NB4 (cell line): Measurements from ENCODE around the gene TNFAIP8L3.

ENCODE experiments used
- CTCF ChIP-seq: IDR thresholded peaks from one replicate; pipeline ENCODE4 v1.5.1; 2012; ENCODE audit warnings: low read depth, low read length
- MAX ChIP-seq: IDR thresholded peaks from 2 replicates; pipeline ENCODE4 v1.6.1; 2011; ENCODE audit warnings: low read depth, low read length
- MYC ChIP-seq: IDR thresholded peaks from 2 replicates; pipeline ENCODE4 v1.6.1; 2011; ENCODE audit warnings: low read depth, low read length
- POLR2A ChIP-seq: IDR thresholded peaks from 2 replicates; pipeline ENCODE4 v1.6.1; 2011; ENCODE audit warnings: mild to moderate bottlenecking; ENCODE audit not compliant: insufficient read length; ENCODE audit errors: extremely low read depth

- TF ChIP-seq CTCF (no peak), POLR2A (no peak), MAX (no peak), MYC (no peak)
Observed at GRCh38 chr15:51134416-51135199, 39.9 kb upstream of the TNFAIP8L3 start.
